DMS 273 treated with DMSO at 0.1 percent for 48 hours (cell line): ENCODE results near the gene CGB3.

Experiments used
- DNase-seq: peaks from one replicate; lab custom pipeline; 2025; lab: John Stamatoyannopoulos, UW

CGB3 gene

GRCh38 chr19:48988286-48988685 lies 35.8 kb downstream of the CGB3 start:
- no peak for DNase-seq

GRCh38 chr19:48987323-48987722 lies 36.8 kb downstream of the CGB3 start:
- DNase-seq: no peak

GRCh38 chr19:48986211-48986610 lies 37.9 kb downstream of the CGB3 start:
- DNase-seq: no peak

DNA sequence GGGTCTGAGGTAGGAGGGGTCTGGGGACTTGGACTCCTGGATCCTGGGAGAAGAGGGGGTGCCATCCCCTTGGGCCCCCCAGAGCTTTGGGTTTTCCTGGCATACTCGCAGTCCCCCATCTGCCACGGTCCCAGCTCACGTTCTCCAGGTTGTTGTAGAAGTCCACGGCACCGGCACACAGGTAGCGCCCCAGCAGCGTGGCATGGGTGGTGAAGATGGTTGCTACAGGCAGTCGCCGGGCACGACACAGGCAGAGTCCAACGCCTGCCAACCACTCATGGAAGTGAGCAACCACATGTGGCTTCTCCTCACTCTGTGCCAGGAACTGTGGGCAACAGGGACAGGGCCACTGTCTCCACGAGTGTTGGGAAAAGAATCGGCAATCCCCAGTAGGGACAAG lies 38.4 kb downstream of the CGB3 start:
- no peak for DNase-seq

- DNase-seq: no peak
These were observed 41.9 kb downstream of the CGB3 start for GRCh38 chr19:48982280-48982679.

DNA sequence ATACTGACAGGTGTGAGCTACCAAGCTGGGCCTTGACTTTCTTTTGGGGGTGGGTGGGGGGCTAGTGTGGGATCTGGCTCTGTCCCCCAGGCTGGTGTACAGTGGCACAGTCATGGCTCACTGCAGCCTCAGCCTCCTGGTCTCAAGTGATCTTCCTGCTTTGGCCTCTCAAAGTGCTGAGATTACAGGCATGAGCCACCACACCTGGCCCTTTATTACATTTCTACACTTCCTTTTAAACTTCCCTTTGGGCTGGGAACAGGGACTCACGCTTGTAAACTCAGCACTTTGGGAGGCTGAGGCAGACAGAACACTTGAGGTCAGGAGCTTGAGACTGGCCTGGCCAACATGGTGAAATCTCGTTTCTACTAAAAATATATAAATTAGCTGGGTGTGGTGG lies 47.1 kb downstream of the CGB3 start:
- DNase-seq: no peak

DNA sequence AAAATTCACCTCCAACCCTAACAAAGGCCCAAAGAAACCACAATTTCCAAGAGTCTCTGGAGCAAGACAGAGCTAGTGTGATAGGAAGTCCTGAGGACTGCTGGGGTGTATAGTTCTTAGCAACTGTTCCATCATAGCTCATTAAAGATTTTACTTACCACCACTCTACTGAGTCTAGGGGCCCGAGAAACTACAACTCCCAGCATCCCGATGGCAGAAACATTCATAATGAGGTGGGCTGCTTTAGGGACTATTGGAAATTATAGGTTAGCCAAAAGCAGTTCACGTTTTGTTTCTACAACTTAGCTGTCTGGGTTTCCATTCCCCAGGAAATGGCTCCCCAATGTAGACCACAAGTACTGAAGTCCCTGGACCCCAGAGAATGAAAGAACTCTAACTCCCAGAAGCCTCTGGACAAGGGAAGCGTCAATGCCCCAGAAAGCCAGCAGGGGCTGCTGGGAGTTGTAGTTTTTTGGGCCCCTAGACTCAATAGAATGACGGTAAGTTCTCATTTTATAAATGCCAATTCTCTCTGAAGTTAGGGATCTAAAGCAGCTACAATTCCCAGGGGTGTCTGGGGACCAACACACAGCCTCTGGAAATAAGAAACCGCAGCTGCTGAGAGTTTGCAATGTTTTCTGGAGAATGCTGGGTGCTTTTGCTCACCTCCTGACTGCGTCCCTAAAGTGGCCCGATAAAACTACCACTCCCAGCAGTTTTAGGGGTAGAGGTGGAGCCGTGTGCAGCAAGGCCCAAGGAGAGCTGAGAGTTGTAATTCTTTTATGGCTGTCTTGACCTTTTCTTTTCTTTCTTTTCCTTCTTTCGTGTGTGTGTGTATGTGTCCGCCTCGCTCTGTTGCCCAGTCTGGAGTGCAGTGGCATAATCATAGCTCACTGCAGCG lies 47.9 kb downstream of the CGB3 start:
- no peak for DNase-seq
